CD1c-positive myeloid dendritic cell (primary cell): Measurements from ENCODE around the gene AMIGO1.
A peak's percentile ranks its signal among the peaks of the same experiment; 100 is the strongest.

Source experiments
- DNase-seq: peaks from one replicate; pipeline ENCODE4 v3.0.0-alpha.2; 2016; ENCODE audit errors: extremely low spot score

Gene AMIGO1

DNA sequence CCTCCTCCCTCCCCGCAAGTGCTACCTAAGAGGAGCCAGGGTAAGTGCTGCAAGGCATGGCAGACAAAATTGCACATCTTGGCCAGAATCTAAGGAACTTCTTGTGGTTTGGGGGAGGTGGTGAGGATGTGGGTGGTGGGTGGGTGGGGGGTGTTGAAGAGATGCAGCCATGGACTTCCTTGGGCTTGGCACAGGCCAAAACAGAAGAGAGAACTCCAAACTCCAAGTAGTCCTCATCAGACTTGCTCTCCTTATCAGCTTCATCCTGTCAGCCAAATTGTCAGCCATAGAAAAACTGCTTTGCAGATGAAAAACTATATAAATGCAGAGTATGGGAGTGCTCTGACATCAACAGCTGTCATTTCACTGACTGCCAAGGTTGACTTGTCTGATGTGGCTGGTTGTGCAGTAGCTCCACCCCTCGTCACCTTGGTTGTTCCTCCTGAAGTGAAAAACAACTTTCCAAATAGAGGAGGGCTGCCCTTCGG is 7.1 kb downstream of the AMIGO1 start:
- DNase-seq, result peak; percentile 40

GRCh38 chr1:109501644-109502363 is 7.7 kb downstream of the AMIGO1 start:
- DNase-seq, result peak; percentile 72

DNA sequence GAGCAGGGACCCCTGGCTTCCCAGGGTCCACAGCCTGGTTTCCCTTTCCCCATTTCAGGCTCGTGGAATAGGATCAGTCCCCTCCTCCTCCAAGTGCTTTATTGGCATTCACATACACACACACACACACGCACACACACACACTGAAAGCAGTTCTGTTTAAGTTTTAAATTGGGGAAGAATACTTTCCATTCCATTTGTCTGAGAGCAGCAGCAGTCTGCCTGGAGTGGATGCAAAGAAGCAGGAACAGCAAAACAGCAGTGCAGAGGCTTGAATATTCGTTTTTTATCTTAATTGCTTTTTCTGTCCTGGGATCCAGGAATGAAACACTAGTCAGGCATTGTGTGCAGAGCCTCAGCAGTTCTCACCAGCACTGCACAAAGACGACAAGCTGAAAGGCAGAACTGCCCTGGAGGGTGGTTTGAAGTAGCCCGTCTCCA is 8.6 kb downstream of the AMIGO1 start:
- peak; percentile 26 for DNase-seq

DNA sequence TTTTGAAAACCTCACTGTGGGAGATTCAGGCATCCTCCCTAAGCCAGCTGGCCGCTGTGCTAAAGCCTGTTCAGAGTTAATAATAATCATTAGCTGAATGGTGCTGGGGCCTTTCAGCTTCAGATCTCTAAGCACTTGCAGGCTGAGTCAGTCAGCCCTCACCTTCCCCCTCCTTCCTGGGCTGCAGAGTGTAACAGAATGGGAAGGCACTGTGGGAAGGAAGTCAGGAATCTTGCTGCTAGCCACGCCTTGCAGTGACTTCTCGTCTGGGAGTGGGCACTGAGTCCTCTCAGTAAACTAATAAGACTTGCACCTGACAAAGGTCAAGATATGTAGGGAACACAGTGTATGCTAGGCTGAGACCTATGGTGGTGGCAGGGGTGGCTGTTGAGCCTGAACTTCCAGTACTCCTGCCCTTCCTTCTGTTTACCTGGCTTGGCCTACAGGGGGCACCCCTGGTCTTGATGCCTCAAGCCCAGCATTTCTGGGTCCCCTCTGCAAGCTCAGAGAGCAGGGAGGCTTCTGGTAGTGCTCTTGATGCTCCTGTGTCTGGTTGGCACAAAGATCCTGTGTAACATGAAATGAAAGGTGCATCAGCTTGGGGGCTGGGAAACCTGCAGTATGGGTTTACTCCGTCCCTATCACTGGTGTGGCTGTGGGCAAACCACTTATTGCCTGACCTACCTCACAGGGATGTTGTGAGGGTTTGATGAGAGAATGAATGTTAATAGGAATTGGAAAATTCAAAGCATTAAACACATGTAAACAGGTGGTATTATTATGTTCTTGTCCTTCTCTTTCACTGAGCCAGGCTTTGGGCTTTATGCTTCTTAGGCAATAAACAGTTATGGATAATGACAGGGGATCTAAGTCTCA is 9.6 kb downstream of the AMIGO1 start:
- DNase-seq, result peak; percentile 38

DNA sequence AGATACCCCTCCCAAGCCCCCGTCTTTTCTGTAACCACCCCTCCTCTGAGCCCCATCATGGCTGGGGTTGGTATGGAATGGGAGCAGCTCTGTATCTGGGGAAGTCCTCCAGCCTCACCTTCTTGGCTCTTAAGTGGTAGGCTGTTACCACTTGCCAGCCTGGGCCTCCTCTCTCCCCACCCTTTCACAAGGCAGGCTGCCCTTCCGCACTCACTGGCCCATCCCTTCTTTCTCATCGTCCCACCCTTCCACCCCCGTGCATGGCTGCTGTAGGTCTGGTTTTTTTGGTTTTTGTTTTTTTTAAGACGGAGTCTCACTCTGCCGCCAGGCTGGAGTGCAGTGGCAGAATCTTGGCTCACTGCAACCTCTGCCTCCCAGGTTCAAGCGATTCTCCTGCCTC is 10.4 kb downstream of the AMIGO1 start:
- DNase-seq, result no peak

DNA sequence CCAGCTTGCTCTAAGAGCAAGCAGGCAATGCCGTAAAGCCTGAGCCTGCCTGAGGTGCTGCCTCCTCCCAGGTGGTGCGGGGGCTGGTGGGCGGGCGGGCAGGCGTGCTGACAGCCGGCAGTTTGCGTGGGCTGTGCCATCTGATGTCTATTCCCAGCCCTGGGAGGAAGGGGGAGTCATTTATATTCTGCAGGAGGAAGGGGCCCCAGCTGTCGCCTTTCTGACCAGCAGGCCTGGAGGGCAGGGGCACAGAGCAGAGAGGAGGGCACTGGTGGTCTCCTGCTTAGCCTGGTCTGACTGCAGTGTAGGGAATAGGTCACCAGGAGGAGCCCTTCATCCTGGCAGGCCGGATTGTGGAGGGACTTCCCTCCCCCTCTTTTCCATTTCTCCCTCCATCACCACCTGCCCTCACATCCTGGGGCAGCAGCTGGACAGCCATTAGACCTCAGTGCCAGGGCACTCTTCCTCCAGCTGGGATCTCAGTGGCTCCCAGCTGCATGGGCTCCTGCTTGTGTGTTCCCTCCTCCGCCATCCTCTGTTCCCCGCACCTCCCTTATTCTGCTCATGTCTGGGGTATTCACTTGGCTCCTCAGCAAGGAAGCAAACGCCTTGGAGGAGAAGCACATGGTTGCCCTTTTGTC is 11.2 kb downstream of the AMIGO1 start:
- no peak for DNase-seq

DNA sequence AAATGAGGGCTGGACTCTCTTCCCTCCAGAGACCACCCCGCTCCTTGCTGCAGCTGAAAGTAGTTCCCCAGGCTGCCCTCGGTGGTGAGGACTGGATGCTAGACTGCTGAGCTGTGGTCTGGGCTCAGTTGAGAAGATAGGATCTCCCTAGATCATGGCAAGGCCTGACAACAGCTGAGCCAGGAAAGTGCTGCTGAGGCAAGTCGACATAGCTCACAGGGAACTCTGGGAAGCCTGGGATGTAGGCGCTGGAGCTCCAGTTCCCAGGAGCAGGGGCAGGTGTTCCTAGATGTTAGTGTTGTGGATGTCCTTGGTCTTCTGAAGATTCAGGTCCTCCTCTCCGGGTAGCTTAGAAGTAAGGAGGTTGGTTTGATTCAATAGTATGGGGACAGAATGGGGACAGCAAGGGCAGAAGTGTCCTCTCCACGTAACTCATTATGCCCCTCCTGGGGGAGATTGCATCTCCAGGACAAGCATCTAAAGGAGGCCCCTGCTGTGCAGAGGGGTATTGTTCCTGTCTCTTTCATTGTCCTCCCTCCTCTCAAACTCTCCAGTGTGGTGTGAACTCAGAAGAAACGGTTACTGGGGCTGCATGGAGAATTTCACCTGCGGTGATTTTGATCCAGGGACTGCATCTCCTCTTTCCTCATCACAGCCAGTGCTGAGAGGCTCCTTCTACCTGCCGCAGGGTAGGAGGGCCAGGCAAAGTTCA is 11.9 kb downstream of the AMIGO1 start:
- DNase-seq, result no peak

GRCh38 chr1:109495738-109496137 is 13.8 kb downstream of the AMIGO1 start:
- no peak for DNase-seq

- peak; percentile 95 for DNase-seq
These were observed 15.6 kb downstream of the AMIGO1 start, which contains the start of gene CYB561D1 for GRCh38 chr1:109493805-109494539. Gene CYB561D1, plus strand, starts transcription at chr1:109494094. Its CDS starts 46 bp downstream, at chr1:109494140.

- no peak for DNase-seq
These were observed 16.3 kb downstream of the AMIGO1 start for GRCh38 chr1:109493227-109493626.

GRCh38 chr1:109492779-109493178 is 16.7 kb downstream of the AMIGO1 start:
- DNase-seq, result no peak

GRCh38 chr1:109491372-109491771 is 18.2 kb downstream of the AMIGO1 start:
- DNase-seq, result no peak

- no peak for DNase-seq
These were observed 18.6 kb downstream of the AMIGO1 start for GRCh38 chr1:109490934-109491302.

DNA sequence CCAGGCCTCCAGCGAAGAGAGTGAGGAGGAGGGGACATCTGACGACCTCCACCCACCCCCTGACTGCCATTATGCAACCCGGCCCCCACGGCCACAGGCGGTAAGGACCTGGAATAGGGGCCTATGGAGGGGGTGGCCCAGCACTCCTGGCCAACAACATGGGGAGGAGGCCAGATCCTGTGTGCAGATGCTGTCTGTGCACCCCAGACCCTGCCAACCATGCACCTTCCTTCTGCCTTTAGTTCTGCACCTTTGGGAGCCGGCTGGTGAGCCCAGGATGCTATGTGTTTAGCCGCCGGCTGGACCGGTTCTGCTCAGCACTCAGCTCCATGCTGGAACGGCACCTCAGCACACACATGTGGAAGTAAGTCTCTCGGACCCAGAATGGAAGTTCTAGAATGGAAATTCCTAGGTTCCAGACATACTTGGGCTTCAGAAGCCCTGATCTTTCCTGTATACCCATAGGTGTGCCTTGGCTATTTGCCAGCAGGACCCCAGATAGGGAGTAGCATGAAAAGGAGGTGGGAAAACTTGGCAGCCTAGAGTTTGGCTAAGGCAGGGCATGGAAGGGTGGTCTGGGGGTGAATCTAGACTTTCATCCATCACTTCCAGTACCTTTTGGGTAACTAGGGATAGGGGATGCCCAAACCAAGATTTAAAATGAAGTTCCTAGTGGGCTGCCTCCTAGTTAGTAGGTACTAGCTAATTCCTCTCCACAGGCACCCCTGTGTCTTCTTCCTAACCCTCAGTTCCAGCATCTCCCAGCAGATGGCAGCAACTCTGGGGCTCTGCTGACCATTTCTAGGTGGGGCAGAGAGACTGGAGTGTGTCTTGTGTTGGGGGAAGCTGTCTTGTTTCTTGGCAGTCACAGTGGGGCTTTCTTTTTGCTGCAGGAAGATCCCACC is 19.2 kb downstream of the AMIGO1 start:
- DNase-seq, result peak; percentile 76

DNA sequence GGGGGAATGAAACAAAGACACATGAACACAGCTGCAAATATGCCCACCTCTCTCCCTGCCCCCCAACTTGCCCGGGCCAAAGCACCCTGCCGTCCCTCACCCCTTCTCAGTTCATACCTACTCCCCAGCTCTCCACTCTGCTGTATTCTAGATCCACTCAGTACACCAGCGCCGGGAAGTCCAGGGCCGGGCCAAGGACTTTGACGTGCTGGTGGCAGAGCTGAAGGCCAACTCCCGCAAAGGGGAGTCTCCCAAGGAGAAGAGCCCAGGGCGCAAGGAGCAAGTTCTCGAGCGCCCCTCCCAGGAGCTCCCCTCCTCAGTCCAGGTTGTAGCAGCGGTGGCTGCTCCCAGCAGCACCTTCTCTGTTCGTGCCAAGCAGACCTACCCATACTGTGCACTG is 20.8 kb downstream of the AMIGO1 start:
- DNase-seq, result no peak

- DNase-seq, result no peak
These were observed 21.3 kb downstream of the AMIGO1 start for GRCh38 chr1:109488201-109488600.

GRCh38 chr1:109487261-109487660 is 22.3 kb downstream of the AMIGO1 start:
- no peak for DNase-seq

DNA sequence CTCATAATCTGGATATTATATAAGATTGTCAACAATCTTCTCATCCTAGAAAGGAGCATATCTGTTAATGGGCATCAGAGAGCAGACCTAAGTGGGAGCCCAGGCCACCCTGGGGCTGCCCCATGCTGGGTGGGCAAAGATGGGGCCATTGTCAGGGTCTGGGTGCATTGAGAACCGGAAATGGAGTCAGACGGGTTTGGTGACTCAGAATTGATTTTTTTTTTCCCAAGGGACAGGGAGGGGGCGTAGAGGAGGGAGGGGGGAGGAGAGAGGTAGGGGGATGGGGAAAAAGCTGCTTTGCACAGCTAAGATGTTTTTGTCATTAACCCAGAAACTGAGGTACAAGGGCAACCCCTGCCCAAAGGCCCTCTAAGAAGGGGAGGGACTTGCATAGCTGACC is 24.5 kb downstream of the AMIGO1 start:
- no peak for DNase-seq

- DNase-seq, result no peak
These were observed 25.0 kb downstream of the AMIGO1 start for GRCh38 chr1:109484519-109484975.
